Measurements from ENCODE around the gene ACTL7A. TPM values are rescaled to one million over a fixed set of nuclear protein-coding genes. Genes with fewer than 3 reads are reported as not detected.

ACTL7A gene
- total RNA-seq, 3 donors from 2014 or later = not detected

GRCh38 chr9:108850293-108850897 lies 11.7 kb upstream of the ACTL7A start:
- Histone ChIP-seq H3K4me1 (no peaks in the 10 kb centered on the region), H3K4me3 (no peak overlapping the region), H3K27ac (no peak overlapping the region), H3K36me3 (no peaks in the 10 kb centered on the region), H3K27me3 (no peaks in the 10 kb centered on the region), H3K9me3 (no peaks in the 10 kb centered on the region)
- intact Hi-C loops (cut with DNase I; ENCODE audit: low total_unique reads) = no loop called here
- no peak for DNase-seq (ENCODE audit: low spot score in 2 of 2)
- no peak for TF ChIP-seq POLR2A (IDR thresholded peaks at IDR 0.05)
- TF ChIP-seq, protein P1, sequence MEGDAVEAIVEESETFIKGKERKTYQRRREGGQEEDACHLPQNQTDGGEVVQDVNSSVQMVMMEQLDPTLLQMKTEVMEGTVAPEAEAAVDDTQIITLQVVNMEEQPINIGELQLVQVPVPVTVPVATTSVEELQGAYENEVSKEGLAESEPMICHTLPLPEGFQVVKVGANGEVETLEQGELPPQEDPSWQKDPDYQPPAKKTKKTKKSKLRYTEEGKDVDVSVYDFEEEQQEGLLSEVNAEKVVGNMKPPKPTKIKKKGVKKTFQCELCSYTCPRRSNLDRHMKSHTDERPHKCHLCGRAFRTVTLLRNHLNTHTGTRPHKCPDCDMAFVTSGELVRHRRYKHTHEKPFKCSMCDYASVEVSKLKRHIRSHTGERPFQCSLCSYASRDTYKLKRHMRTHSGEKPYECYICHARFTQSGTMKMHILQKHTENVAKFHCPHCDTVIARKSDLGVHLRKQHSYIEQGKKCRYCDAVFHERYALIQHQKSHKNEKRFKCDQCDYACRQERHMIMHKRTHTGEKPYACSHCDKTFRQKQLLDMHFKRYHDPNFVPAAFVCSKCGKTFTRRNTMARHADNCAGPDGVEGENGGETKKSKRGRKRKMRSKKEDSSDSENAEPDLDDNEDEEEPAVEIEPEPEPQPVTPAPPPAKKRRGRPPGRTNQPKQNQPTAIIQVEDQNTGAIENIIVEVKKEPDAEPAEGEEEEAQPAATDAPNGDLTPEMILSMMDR (IDR thresholded peaks at IDR 0.05) = no peak
- no peak for TF ChIP-seq POLR2AphosphoS5 (IDR thresholded peaks at IDR 0.05)

DNA sequence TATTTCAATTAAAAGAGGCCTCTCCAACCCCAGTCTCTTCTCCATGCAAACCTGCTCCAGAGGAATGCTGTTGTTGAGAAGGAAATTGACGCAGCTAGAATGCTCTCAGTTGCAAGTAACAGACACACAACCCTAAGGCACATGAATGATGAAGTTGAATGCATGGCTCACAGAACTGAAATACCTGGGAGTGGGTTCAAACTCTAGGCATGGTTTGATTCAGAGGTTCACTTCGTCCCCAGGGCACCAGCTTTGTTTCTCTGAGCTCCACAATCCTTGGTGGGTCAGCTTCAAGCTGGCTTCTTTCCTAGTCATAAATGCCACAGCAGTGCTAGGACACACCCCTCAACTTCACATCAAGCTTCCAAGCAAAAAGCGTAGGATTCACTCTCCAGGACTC lies 10.9 kb upstream of the ACTL7A start:
- no peak for DNase-seq (ENCODE audit: low spot score in 2 of 2)
- no peak overlapping the region for H3K27ac ChIP-seq

GRCh38 chr9:108852079-108852478 lies 10.0 kb upstream of the ACTL7A start:
- no peak overlapping the region for H3K4me3 ChIP-seq
- no peaks in the 10 kb centered on the region for H3K9me3 ChIP-seq
- H3K36me3 ChIP-seq = no peaks in the 10 kb centered on the region
- no peak for DNase-seq (ENCODE audit: low spot score in 2 of 2)
- H3K27ac ChIP-seq = no peak overlapping the region
- TF ChIP-seq, protein P1 (IDR thresholded peaks at IDR 0.05) = no peak
- no peak for TF ChIP-seq POLR2AphosphoS5 (IDR thresholded peaks at IDR 0.05)
- no peak for TF ChIP-seq POLR2A (IDR thresholded peaks at IDR 0.05)
- no peaks in the 10 kb centered on the region for H3K4me1 ChIP-seq
- no peaks in the 10 kb centered on the region for H3K27me3 ChIP-seq
- intact Hi-C loops (cut with DNase I; ENCODE audit: low total_unique reads) = no loop called here

More for the DNA sequence above, 10.9 kb upstream of the ACTL7A start:
- Histone ChIP-seq H3K4me3 (no peak overlapping the region), H3K4me1 (no peaks in the 10 kb centered on the region), H3K36me3 (no peaks in the 10 kb centered on the region), H3K9me3 (no peaks in the 10 kb centered on the region), H3K27me3 (no peaks in the 10 kb centered on the region)
- TF ChIP-seq POLR2A (IDR thresholded peaks at IDR 0.05) = no peak
- intact Hi-C loops (cut with DNase I; ENCODE audit: low total_unique reads) = no loop called here

DNA sequence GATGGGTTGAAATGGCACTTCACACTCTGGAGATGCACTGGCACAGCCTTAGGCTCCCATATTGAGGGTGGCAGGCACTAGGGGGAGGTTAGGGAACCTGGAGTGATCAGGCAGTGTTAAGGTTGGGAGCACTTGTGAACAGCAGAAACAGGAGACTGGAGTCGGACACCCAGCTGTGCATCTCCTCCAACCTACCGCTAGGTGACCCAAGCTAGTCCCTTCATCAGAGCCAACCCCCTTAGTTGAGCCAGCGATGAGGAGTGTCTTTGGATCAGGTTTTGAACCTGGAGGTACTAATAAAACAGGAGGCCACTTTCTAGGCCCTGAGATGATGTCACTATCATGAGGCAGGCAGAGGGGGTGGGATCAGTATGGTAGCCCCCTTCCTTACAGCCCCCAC lies 8.0 kb upstream of the ACTL7A start:
- intact Hi-C loops (cut with DNase I; ENCODE audit: low total_unique reads) = no loop called here
- no peaks in the 10 kb centered on the region for H3K4me1 ChIP-seq
- H3K27me3 ChIP-seq = no peaks in the 10 kb centered on the region
- no peak overlapping the region for H3K4me3 ChIP-seq
- H3K27ac ChIP-seq = no peak overlapping the region
- no peaks in the 10 kb centered on the region for H3K9me3 ChIP-seq
- H3K36me3 ChIP-seq = no peaks in the 10 kb centered on the region
- DNase-seq (ENCODE audit: low spot score in 2 of 2) = no peak
- no peak for TF ChIP-seq POLR2AphosphoS5 (IDR thresholded peaks at IDR 0.05)
- TF ChIP-seq POLR2A (IDR thresholded peaks at IDR 0.05) = no peak
- TF ChIP-seq, protein P1 (IDR thresholded peaks at IDR 0.05) = no peak

GRCh38 chr9:108854641-108855528 lies 7.2 kb upstream of the ACTL7A start:
- TF ChIP-seq POLR2AphosphoS5 (IDR thresholded peaks at IDR 0.05) (no peak), POLR2A (IDR thresholded peaks at IDR 0.05) (no peak)
- TF ChIP-seq, protein P1 (IDR thresholded peaks at IDR 0.05) = no peak
- H3K27me3 ChIP-seq = no peaks in the 10 kb centered on the region
- no peak overlapping the region for H3K27ac ChIP-seq
- no peak for DNase-seq (ENCODE audit: low spot score in 2 of 2)
- H3K4me3 ChIP-seq = no peak overlapping the region
- intact Hi-C loops (cut with DNase I; ENCODE audit: low total_unique reads) = no loop called here
- no peaks in the 10 kb centered on the region for H3K36me3 ChIP-seq
- no peaks in the 10 kb centered on the region for H3K4me1 ChIP-seq
- no peaks in the 10 kb centered on the region for H3K9me3 ChIP-seq
